ENCODE results near the gene RPL14.

RPL14 gene

GRCh38 chr3:40518067-40518466 is 60.9 kb downstream of the RPL14 start:
- in situ Hi-C loops (cut with MboI; ENCODE audit: low sequenced_read_pairs): no loop called here

All from hTERT RPE-1 (cell line).